ENCODE measurements around the gene TTC24.
"Not testable (repeated sequence)": the region's sequence is repeated elsewhere in the genome, so short reads cannot be mapped to it uniquely, and the experiment has no call there.

Gene TTC24

DNA sequence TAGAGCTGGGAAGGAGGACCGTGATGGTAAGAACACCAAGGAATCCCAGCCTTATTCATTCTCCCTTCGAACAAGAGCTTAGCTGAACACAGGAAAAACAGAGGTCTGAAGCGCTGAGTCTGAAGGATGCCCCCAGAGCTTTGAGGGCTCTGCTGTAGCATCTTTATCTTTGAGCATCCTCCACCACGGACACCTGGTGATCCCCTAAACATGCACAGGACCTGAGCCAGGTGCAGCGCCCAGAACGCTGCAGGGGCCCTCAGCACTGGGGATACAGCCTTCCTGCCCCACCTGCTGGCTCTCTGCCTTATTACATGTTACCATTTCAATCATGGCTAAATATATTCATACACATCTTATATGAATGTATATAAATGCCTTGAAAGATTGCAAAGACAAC, 29.5 kb downstream of the TTC24 start:
- DNase-seq (ENCODE audit: low spot score): no peak

DNA sequence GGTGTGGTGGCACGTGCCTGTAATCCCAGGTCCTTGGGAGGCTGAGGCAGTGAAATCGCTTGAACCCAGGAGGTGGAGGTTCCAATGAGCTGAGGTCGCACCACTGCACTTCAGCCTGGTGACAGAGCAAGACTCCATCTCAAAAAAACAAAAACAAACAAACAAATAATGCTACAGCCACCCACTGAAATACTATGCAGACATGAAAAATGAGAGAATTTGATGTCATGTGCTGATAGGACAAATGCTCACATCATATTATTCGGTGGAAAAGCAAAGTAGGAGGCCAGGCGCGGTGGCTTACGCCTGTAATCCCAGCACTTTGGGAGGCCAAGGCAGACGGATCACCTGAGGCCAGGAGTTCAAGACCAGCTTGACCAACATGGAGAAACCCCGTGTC, 30.5 kb downstream of the TTC24 start:
- not testable (repeated sequence) for DNase-seq (ENCODE audit: low spot score)

DNA sequence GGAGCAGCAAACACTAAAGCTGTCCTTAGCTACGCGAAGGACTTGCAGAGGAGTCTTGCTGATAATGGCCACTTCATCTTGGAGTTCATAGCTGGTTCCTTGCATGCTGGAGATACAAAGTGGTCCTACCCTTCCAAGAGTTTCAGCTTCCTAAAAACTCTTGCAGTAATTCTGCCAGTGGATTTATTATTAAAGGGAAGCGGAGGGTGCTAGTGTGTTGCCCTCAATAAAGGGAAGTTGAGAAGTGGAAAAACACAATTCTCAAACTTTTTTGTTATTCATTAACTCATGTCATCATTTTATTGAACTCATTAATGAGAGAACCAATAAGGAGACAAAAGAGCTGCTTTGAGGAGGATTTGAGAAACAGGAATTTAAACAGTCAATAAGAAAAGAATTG, 33.1 kb downstream of the TTC24 start:
- no peak for DNase-seq (ENCODE audit: low spot score)

DNA sequence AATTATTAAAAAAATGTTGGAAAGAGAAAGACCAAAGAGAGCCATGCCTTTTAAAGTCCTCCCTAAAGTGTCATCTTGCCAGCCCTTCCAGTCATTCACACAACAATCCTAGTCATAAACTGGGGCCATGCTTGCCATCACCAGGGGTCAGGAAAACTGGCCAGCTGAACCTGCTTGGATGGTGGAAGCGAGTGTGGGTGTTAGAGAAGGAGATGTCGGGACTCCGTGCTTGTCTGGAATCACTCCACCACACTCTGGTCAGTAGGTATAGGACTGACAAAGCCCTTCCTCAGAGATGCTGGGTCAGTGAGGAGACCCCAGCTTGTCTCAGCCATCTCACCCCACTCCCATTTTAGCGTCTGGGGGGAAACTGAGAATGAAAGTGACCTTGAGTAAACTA, 36.4 kb downstream of the TTC24 start:
- no peak for DNase-seq (ENCODE audit: low spot score)

DNA sequence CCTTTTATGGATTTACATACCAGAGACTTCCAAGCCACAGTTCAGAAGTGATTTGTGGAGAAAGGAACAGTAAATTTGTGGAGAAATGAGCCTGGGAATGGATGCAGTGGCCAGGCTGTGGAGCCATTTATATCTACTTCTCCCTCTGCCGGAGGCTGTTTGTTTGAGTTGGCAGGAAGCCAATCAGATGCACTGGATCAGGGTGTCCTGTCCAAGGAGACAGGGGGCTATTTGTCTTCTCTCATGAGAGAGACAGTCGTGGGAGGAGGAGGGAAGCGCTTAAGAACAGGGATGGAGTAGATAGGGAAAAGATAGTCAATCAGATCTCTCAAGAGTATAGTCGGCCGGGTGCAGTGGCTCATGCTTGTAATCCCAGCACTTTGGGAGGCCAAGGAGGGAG, 36.9 kb downstream of the TTC24 start:
- no peak for DNase-seq (ENCODE audit: low spot score)

DNA sequence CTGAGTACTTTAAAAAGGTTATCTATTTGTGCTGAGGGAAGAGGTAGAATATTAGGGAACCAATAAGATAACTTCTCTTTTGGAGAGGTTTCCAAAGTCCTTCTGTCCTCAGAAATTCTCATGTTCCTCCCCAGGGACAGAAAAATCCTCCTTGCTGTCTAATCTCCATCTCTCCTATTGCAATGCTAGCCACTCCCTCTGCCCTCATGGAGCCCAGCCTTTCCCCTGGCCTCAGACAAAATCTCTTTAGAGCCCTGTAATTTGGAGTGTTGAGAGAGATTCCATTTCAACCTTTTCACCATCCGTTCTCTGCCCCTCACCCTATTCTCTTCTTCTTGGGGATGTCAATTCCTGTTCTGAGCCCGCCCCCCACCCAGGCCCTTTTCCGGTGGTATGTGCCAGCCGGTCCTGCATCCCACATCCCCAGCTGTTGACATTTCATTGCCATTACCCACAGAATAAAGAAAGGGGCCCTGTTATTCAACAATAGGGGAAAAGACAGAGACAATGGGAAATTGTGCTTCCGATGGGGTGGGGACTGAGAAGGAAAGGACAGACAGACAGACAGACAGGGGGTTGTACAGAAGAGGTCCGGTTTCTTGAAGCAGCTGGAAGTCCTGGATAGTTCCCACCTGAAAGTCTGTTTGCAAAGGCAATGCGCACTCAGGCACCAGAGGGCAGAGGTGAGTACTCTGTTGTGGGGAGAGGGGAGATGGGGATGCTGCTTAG, 39.5 kb downstream of the TTC24 start, which contains the start of gene HAPLN2:
Gene HAPLN2, plus strand, starts transcription at position 563 of the 729 bp plus-strand sequence. CDS start 4,076 bp downstream, outside the sequence.
- DNase-seq (ENCODE audit: low spot score): no peak

DNA sequence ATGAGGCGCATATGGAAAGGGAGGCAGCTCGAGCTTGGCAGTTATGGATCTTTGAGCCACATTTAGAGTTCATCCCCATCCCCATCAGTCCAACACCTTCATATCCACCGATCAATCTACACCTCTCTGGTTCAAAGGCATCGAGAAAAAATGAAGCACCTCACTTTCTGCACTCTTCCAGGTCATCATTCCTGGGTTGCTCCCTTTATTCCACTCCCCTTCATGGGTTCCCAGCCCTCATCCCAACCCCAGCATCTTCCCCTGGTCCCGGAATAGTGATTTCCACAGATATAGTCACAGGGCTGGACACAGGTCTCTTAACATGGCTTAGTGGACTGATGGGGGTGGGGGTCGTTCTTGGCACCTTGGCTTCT, 40.0 kb downstream of the TTC24 start:
- no peak for DNase-seq (ENCODE audit: low spot score)

DNA sequence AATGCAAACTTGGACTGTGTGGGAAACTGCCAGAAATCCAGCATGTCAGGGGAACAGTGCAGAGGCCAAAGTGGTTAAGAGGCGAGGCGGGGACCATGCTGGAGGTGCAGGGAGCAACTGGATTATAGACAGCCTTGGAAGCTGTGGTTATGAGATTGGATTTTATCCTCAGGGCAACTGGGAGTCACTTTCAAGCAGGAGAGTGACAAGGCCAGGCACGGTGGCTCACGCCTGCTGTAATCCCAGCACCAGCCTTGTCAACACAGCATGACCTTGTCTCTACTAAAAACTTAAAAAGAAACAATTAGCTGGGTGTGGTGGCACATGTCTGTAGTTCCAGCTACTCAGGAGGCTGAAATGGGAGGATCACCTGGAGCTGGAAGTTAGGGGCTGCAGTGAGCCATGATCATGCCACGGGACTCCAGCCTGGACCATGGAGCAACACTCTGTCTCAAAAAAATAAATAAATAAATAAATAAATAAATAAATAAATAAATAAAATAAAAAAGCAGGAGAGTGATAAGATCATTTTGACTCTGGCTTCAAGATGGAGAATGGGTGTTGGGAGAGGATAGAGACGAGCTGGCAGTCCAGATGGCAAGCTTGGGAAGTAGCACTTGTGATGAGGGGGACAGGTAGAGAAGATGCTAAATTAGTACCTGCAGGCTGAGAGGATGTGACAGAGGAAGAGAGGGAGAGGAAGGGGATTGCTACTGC, 43.2 kb downstream of the TTC24 start:
- no peak for DNase-seq (ENCODE audit: low spot score)

DNA sequence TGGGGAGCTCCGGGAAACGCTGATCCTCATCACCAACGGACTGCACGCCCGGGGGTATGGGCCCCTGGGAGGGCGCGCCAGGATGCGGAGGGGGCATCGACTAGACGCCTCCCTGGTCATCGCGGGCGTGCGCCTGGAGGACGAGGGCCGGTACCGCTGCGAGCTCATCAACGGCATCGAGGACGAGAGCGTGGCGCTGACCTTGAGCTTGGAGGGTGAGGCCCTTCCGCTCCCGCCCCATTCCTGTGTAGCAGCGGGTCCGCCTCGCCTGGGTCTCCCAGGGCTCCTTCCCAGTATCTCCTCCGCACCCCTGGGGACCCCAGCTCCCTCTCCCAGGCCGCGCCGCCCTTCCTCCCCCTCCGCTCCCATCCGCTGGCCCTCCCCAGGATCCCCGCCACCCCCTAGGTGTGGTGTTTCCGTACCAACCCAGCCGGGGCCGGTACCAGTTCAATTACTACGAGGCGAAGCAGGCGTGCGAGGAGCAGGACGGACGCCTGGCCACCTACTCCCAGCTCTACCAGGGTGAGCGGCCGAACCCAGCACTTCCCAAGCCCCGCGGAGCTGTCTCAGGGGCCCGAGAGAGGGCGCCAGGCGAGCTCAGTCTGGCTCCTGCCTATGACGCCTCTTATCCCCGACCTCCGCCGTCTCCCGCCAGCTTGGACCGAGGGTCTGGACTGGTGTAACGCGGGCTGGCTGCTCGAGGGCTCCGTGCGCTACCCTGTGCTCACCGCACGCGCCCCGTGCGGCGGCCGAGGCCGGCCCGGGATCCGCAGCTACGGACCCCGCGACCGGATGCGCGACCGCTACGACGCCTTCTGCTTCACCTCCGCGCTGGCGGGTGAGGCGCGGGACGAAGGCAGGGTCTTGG, 44.7 kb downstream of the TTC24 start:
- peak; percentile 67 for DNase-seq (ENCODE audit: low spot score)

DNA sequence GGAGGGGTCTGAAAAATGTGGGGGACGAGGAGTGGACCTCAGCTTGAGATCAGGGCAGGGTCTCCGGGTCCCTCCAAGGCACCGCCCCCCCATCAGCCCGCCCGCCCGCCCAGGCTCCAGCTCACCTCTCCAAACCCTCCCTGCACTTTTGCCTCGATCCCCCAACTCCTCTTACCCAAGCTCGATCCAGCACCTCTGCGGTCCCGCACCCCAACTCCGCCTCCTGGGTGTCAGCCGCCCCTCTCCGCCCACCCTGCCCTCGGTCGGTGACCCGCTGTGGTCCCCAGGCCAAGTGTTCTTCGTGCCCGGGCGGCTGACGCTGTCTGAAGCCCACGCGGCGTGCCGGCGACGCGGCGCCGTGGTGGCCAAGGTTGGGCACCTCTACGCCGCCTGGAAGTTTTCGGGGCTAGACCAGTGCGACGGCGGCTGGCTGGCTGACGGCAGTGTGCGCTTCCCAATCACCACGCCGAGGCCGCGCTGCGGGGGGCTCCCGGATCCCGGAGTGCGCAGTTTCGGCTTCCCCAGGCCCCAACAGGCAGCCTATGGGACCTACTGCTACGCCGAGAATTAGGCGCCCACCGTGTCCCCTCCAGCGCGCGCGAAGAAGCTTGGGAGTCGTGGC, 45.4 kb downstream of the TTC24 start:
- DNase-seq (ENCODE audit: low spot score): no peak

DNA sequence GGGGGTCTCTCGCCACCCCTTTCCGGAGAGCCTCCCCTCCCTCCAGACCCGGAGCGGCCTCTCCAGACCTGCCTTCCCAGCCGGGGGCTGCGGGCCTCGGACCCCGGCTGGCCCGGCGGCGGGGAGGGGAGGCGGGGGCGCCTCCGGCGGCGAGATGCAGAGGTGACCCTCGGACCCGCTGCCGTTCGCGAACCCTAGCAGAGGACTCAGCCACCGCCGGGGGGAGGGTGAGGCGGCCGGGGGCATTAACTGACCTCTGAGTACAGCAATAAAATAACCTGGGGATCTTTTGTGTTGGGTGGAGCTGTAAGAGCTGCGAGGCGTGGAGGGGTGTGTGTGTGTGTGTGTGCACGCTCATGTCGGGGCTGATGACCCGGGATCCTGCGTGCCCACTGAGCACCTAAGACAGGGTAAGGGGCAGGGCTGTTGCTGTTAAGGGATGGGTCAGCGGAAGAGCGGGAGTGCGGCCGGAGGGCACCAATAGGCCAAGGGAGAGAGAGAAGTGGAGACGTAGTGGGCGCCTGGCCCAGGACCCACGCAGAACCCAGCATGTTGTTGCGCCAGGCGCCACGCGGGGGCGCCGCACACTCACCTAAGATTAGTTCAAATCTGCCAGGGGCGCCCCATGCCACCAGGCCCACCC, 46.0 kb downstream of the TTC24 start:
- DNase-seq (ENCODE audit: low spot score): peak; percentile 68

DNA sequence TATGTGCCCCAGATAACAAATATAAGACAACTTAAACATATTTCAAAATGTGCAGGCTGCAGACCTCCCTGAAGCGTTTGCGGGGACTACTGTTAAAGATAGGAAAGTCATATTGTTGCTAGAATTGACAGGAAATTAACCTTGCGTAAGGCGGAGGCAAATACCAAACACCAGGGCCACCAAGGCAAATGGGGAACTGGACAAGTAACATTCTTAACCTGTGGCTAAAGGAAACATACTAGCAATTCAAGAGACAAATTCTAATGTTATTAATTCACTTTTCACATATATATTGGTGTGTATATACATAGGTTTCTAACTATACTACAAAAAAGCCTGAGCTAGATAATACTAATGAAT, 46.5 kb downstream of the TTC24 start:
- DNase-seq (ENCODE audit: low spot score): no peak

DNA sequence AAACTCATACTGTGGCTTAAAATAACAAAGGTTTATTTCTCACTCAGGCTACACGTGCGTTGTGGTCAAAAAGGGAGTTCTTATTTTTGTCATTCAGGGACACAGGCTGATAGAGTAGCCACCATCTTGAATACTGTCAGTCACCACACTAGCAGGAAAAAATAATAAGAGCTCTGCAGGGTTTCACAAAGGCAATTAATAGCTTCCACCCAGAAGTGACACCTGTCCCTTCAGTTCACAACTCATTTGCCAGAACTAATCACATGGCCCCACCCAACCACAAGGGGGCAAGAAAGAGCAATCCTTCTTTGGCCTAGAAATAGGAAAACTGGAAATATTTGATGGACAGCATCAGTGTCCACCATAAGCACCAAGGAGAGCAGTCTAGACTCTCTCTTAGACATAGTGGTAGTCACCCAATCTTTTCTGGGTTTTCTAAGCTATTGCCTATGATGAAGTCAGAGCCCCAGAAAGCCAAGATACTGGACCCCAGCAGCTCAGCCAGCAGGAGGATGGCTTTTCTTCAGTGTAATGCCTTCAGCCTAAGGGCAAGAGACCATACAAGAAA, 47.9 kb downstream of the TTC24 start:
- peak; percentile 47 for DNase-seq (ENCODE audit: low spot score)

DNA sequence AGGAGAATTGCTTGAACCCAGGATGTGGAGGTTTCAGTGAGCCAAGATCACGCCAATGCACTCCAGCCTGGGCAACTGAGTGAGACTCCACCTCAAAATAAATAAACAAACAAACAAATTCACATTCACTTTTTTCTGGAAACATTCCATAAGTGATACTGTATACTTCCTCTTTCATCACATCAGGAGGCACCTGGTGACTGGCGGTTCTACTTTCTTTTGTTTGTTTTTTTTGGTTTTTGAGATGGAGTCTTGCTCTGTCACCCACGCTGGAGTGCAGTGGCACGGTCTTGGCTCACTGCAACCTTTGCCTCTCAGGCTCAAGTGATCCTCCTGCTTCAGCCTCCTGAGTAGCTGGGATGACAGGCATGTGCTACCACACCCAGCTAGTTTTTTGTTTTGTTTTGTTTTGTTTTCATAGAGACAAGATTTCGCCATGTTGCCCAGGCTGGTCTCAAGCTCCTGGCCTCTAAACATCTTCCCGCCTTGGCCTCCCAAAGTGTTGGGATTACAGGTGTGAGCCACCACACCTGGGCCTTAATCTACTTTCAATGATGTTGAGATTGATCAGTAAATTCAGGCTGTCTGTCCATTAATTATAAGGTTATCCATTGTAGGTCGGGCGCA, 50.4 kb downstream of the TTC24 start:
- DNase-seq (ENCODE audit: low spot score): no peak

DNA sequence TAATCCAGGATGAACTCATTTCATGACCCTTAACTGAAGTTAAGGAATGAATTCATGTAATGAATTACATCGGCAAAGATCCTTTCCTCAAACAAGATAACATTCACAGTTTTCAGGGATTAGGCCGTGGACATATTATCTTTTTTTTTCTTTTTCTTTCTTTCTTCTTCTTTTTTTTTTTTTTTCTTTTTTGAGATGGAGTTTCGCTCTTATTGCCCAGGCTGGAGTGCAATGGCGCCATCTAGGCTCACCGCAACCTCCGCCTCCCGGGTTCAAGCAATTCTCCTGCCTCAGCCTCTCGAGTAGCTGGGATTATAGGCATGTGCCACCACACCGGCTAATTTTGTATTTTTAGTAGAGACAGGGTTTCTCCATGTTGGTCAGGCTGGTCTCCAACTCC, 51.6 kb downstream of the TTC24 start:
- not testable (repeated sequence) for DNase-seq (ENCODE audit: low spot score)

DNA sequence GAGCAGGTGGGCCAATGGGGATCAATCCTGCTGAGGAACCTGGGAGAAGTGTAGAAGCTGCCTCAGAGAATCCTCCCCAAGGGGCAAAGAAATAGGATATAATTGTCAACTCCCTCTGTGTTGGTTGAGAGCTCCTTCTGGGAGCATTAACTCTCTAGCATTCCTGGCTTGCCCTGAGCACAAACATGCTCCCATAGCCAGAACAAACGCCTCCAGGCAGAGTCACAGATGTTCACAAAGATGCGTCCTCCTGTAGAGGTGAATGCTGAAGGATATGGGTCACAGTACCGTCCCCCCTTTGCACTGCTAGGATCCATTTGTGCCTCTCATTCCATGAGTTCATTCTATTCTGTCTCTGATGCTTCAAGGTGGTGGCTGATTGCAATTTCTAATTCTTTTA, 52.8 kb downstream of the TTC24 start:
- DNase-seq (ENCODE audit: low spot score): no peak
